Activated CD4-positive, alpha-beta memory T cell treated with anti-CD3 and anti-CD28 coated beads, Interleukin-2, amount 10 ng/mL, durations not matched to agents 7 days and 5 days (primary cell): ENCODE results near the gene ZFR. TPM values are rescaled to one million over a fixed set of nuclear protein-coding genes. Genes with fewer than 3 reads are reported as not detected.

Experiments
- CTCF ChIA-PET: fragments of 350-600 bp; sonication (Branson Sonifier 250); formaldehyde crosslinking; loops from one replicate; lab custom pipeline; 2021; ENCODE audit warnings: antibody characterized with exemption, inconsistent platforms; lab: Charles Lee
- POLR2A ChIA-PET: fragments of 350-600 bp; sonication (Branson Sonifier 250); formaldehyde crosslinking; loops from one replicate; lab custom pipeline; 2021; ENCODE audit warnings: antibody characterized with exemption; lab: Charles Lee
- DNase-seq: peaks from one replicate; pipeline ENCODE4 v3.0.0-alpha.2; 2020
- H3K27ac Mint-ChIP-seq: one replicate; pipeline ENCODE4 v1.8.0; 2021; ENCODE audit warnings: mild to moderate bottlenecking, mixed read lengths
- H3K27me3 Mint-ChIP-seq: one replicate; pipeline ENCODE4 v1.8.0; 2021; ENCODE audit warnings: mixed read lengths
- H3K36me3 Mint-ChIP-seq: one replicate; pipeline ENCODE4 v1.8.0; 2021; ENCODE audit warnings: low read depth, mixed read lengths
- H3K4me1 Mint-ChIP-seq: one replicate; pipeline ENCODE4 v1.8.0; 2021; ENCODE audit warnings: mixed read lengths
- H3K4me3 Mint-ChIP-seq: one replicate; pipeline ENCODE4 v1.8.0; 2021; ENCODE audit warnings: mild to moderate bottlenecking, mixed read lengths
- H3K9me3 Mint-ChIP-seq: one replicate; pipeline ENCODE4 v1.8.0; 2021; ENCODE audit warnings: mixed read lengths
- total RNA-seq, 2 experiments: library from RNA; stranded (reverse); gene quantifications; one replicate each; pipeline ENCODE4 v1.2.3, GENCODE V29; 2021

ZFR gene
- total RNA-seq, 2 experiments from 2014 or later, result 44.8 to 45.1 TPM

GRCh38 chr5:32339198-32339597 lies 105.3 kb downstream of the ZFR start:
- peaks cover 2% of the 10 kb centered on the region for H3K36me3 Mint-ChIP-seq

DNA sequence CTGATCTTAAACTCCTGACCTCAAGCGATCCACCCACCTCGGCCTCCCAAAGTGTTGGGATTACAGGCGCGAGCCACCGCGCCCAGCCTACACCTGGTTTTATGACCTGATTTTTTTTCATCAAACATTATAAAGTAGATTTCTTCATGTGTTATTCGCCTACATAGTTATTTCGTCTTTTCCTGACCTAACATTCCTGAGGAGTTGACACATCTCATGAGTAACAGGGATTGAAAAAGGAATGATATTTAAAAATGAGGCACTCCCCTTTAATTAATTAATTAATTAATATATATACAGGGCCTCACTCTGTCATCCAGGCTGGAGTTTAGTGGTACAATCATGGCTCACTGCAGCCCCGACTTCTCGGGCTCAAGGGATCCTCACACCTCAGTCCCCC lies 111.6 kb downstream of the ZFR start:
- Mint-ChIP-seq H3K4me1 (peaks cover 2% of the 10 kb centered on the region), H3K27me3 (peaks cover 3% of the 10 kb centered on the region), H3K4me3 (no peak overlapping the region), H3K9me3 (peaks cover under 1% of the 10 kb centered on the region), H3K27ac (no peak overlapping the region), H3K36me3 (no peaks in the 10 kb centered on the region)
- CTCF ChIA-PET, result interaction anchor here (1.4 kb wide), 1 partner anchor 12 kb away, joined by 3 read pairs; no protein-coding TSS in a partner anchor
- DNase-seq, result no peak
- POLR2A ChIA-PET, result no interaction called here

More at GRCh38 chr5:32339198-32339597, 105.3 kb downstream of the ZFR start:
- no peak for DNase-seq
- H3K27ac Mint-ChIP-seq, result no peak overlapping the region
- H3K27me3 Mint-ChIP-seq, result peaks cover 3% of the 10 kb centered on the region
- H3K4me3 Mint-ChIP-seq, result no peak overlapping the region
- POLR2A ChIA-PET, result no interaction called here
- H3K9me3 Mint-ChIP-seq, result peaks cover 26% of the 10 kb centered on the region
- CTCF ChIA-PET, result interaction anchor here (0.7 to 0.9 kb wide), 3 partner anchors 10 to 150 kb away, joined by 3 to 5 read pairs (median 3); no protein-coding TSS in a partner anchor
- H3K4me1 Mint-ChIP-seq, result no peaks in the 10 kb centered on the region

DNA sequence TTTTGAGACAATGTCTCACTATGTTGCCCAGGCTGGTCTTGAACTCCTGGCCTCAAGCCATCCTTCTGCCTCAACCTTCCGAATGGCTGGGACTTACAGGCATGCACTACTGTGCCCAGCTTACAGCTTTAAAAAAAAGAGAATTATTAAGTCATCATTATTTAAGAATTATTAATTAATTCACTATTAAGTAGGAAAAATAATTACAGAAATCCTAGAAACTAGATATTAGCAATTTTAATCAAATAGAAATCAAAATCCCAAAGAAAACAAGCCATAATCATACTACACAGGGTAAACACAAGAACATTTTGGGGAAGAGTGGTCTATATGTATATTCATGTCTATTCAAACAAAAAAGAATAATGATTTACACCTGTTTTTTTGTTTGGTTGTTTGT lies 112.2 kb downstream of the ZFR start:
- Mint-ChIP-seq H3K27ac (no peak overlapping the region), H3K4me3 (no peak overlapping the region), H3K27me3 (peaks cover 3% of the 10 kb centered on the region), H3K36me3 (no peaks in the 10 kb centered on the region), H3K4me1 (peaks cover 2% of the 10 kb centered on the region), H3K9me3 (no peaks in the 10 kb centered on the region)
- ChIA-PET POLR2A (no interaction called here), CTCF (interaction anchor here (6.3 kb wide), 1 partner anchor 100 kb away, joined by 173 read pairs; no protein-coding TSS in a partner anchor)
- no peak for DNase-seq

DNA sequence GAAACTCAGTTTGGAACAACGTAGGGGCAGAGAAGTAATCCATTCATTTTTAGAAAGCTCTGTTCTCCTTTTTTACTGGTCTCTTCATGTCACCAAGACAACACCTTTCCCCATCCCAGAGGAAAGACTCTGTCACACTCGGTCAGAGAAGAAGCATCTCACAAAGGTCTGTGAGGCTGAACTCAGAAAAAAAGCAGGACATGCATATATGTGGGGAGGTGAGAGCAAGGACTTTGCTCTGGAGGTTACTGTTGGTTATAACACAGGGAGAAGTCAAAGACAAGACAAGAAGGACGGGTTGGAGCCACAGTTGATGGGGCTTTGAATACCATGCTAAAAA lies 112.6 kb downstream of the ZFR start:
- no peaks in the 10 kb centered on the region for H3K9me3 Mint-ChIP-seq
- H3K36me3 Mint-ChIP-seq, result no peaks in the 10 kb centered on the region
- peaks cover 2% of the 10 kb centered on the region for H3K4me1 Mint-ChIP-seq
- no peak overlapping the region for H3K4me3 Mint-ChIP-seq
- POLR2A ChIA-PET, result interaction anchor here (0.8 kb wide), 1 partner anchor 60 kb away, joined by 3 read pairs; no protein-coding TSS in a partner anchor
- CTCF ChIA-PET, result interaction anchor here (0.6 to 6.3 kb wide), 2 partner anchors 10 to 99 kb away, joined by 3 to 173 read pairs; no protein-coding TSS in a partner anchor
- H3K27me3 Mint-ChIP-seq, result peaks cover 3% of the 10 kb centered on the region
- no peak for DNase-seq
- no peak overlapping the region for H3K27ac Mint-ChIP-seq

GRCh38 chr5:32331217-32331934 lies 113.2 kb downstream of the ZFR start:
- Mint-ChIP-seq H3K27ac (no peak overlapping the region), H3K36me3 (no peaks in the 10 kb centered on the region), H3K4me3 (no peak overlapping the region), H3K27me3 (peaks cover 3% of the 10 kb centered on the region), H3K9me3 (no peaks in the 10 kb centered on the region), H3K4me1 (peaks cover 2% of the 10 kb centered on the region)
- no peak for DNase-seq
- POLR2A ChIA-PET, result interaction anchor here (0.8 to 1.0 kb wide), 2 partner anchors 18 to 59 kb away, joined by 3 read pairs; no protein-coding TSS in a partner anchor
- CTCF ChIA-PET, result interaction anchor here (0.6 to 6.3 kb wide), 7 partner anchors 10 to 258 kb away, joined by 3 to 173 read pairs (median 3); no protein-coding TSS in a partner anchor

DNA sequence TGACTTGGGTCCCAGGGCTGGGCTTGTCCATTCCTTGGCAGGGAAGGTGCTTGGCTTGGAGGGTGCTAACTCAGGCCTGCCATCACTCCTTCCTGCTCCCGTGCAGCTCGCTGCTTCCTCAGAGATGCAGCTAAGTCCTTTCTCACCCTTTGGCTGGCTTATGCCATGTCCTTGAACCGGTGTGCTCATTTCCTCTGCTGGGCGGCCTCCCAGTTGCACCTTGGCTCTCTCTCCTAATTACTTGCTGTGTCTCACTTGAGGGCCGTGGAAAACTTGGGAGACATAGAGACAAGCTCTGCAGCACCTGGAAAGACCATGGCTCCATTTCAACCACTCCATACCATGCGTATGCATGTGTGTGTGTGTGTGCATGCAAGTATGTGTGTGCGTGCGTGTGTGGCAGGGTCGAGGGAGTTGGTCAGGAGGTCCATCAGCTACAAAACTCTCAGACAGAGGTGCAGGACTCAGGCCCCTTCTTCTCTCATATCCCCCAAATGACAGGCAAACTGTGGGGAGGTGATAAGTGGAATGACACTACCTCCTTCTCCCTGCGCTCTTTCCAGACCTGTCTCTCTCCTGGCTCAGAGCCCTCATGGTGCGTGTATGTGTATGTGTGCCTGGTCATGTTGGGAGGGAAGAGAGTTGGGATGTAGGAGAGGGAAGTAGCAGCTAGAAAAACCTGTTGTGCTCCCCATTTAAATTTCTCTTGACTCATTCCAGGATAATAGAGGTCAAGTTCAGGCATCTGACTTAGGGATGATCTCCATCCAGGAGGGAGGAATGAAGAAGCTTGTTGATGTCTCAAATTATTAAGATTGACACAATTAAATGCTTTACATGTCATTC lies 114.2 kb downstream of the ZFR start:
- no peak for DNase-seq
- H3K4me3 Mint-ChIP-seq, result no peak overlapping the region
- CTCF ChIA-PET, result interaction anchor here (0.6 to 6.3 kb wide), 20 partner anchors 11 to 260 kb away, joined by 3 to 173 read pairs (median 4); no protein-coding TSS in a partner anchor
- no peak overlapping the region for H3K27ac Mint-ChIP-seq
- H3K27me3 Mint-ChIP-seq, result no peaks in the 10 kb centered on the region
- H3K4me1 Mint-ChIP-seq, result peaks cover 2% of the 10 kb centered on the region
- H3K36me3 Mint-ChIP-seq, result no peaks in the 10 kb centered on the region
- H3K9me3 Mint-ChIP-seq, result no peaks in the 10 kb centered on the region
- POLR2A ChIA-PET, result interaction anchor here (0.9 to 1.5 kb wide), 3 partner anchors 17 to 155 kb away, joined by 3 to 12 read pairs (median 3); no protein-coding TSS in a partner anchor

GRCh38 chr5:32329395-32329834 lies 115.1 kb downstream of the ZFR start:
- H3K4me3 Mint-ChIP-seq, result no peak overlapping the region
- ChIA-PET CTCF (interaction anchor here (0.6 to 6.3 kb wide), 26 partner anchors 9 to 261 kb away, joined by 3 to 173 read pairs (median 4); no protein-coding TSS in a partner anchor), POLR2A (interaction anchor here (0.9 to 1.5 kb wide), 2 partner anchors 98 to 154 kb away, joined by 3 to 12 read pairs; no protein-coding TSS in a partner anchor)
- no peak overlapping the region for H3K27ac Mint-ChIP-seq
- no peaks in the 10 kb centered on the region for H3K27me3 Mint-ChIP-seq
- H3K36me3 Mint-ChIP-seq, result no peaks in the 10 kb centered on the region
- peaks cover 2% of the 10 kb centered on the region for H3K4me1 Mint-ChIP-seq
- DNase-seq, result peak; percentile 64
- H3K9me3 Mint-ChIP-seq, result no peaks in the 10 kb centered on the region

DNA sequence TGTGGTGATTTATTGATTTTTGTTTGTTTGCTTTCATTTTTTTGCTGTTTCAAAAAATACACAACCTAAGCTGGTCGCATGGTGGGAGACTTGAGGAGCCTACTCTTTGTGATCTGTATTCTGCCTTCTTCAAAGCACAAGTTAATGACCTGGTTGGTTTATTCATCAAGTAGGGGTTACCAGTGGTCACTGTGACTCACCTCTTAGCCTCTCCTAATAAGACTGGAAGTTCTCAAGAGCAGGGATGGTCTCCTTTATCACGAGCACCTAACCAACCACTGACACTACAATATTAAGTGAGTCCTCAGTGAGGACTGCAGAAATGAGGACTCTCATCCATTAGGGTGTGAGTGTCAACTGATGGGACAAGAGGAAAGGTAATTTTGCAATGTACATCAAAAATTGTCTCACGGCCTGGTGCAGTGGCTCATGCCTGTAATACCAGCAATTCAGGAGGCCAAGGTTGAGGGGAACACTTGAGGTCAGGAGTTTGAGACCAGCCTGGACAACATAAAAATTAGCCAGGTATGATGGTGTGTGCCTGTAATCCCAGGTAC lies 118.2 kb downstream of the ZFR start:
- POLR2A ChIA-PET, result no interaction called here

GRCh38 chr5:32325616-32326015 lies 118.9 kb downstream of the ZFR start:
- POLR2A ChIA-PET, result no interaction called here
- Mint-ChIP-seq H3K27ac (no peak overlapping the region), H3K36me3 (peaks cover 5% of the 10 kb centered on the region), H3K27me3 (no peaks in the 10 kb centered on the region), H3K4me3 (no peak overlapping the region), H3K4me1 (peaks cover 2% of the 10 kb centered on the region), H3K9me3 (peaks cover 6% of the 10 kb centered on the region)
- no peak for DNase-seq
- CTCF ChIA-PET, result interaction anchor here (0.7 kb wide), 1 partner anchor 28 kb away, joined by 3 read pairs; no protein-coding TSS in a partner anchor

More for the DNA sequence above, 118.2 kb downstream of the ZFR start:
- CTCF ChIA-PET, result interaction anchor here (6.3 kb wide), 1 partner anchor 94 kb away, joined by 173 read pairs; no protein-coding TSS in a partner anchor
- H3K36me3 Mint-ChIP-seq, result peaks cover 5% of the 10 kb centered on the region
- no peak overlapping the region for H3K27ac Mint-ChIP-seq
- peaks cover 6% of the 10 kb centered on the region for H3K9me3 Mint-ChIP-seq
- no peak overlapping the region for H3K4me3 Mint-ChIP-seq
- H3K4me1 Mint-ChIP-seq, result peaks cover 2% of the 10 kb centered on the region
- H3K27me3 Mint-ChIP-seq, result no peaks in the 10 kb centered on the region
- no peak for DNase-seq

DNA sequence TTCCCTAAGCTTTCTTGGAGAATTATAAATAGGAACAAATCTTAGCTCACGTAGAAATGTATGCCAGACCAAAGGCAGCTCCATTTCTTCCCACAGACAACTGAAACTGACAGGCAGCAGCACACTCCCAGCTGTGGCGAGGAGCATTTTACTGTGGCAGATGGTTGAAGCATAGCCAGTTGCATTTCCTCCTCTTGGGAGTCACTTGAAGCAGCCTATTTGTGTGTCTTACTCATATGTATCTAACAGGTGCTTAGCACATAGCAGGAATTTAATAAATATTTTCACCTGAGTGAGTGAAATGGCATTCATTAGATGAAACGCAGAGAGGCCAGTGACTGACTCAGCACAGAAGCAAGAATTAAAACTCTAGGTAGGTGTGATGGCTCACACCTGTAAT lies 119.5 kb downstream of the ZFR start:
- Mint-ChIP-seq H3K9me3 (peaks cover 6% of the 10 kb centered on the region), H3K4me3 (no peak overlapping the region), H3K4me1 (peaks cover 2% of the 10 kb centered on the region), H3K36me3 (peaks cover 5% of the 10 kb centered on the region), H3K27me3 (no peaks in the 10 kb centered on the region), H3K27ac (no peak overlapping the region)
- no peak for DNase-seq
- CTCF ChIA-PET, result interaction anchor here (0.7 to 0.9 kb wide), 2 partner anchors 28 to 93 kb away, joined by 3 read pairs; no protein-coding TSS in a partner anchor
- POLR2A ChIA-PET, result no interaction called here

GRCh38 chr5:32323741-32324140 lies 120.8 kb downstream of the ZFR start:
- ChIA-PET POLR2A (no interaction called here), CTCF (no interaction called here)
- Mint-ChIP-seq H3K4me1 (no peaks in the 10 kb centered on the region), H3K27ac (no peak overlapping the region), H3K27me3 (no peaks in the 10 kb centered on the region), H3K9me3 (peaks cover 6% of the 10 kb centered on the region), H3K4me3 (no peak overlapping the region), H3K36me3 (peaks cover 5% of the 10 kb centered on the region)
- no peak for DNase-seq

DNA sequence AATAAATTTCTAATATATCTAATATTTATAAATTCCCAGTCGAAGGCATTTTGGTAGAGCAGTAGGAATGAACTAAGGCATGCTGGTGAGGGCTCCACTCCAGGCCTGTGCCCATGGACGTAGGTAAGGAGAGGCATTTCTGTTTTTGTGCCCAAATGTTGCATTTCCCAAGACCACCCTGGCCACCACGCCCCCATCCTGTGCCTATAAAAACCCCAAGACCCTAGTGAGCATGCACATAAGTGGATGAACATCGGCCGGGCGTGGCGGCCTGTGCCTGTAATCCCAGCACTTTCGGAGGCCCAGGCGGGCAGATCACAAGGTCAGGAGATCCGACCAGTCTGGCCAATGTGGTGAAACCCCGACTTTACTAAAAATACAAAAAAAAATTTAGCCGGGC lies 121.7 kb downstream of the ZFR start:
- DNase-seq, result no peak
- H3K4me1 Mint-ChIP-seq, result no peaks in the 10 kb centered on the region
- H3K9me3 Mint-ChIP-seq, result peaks cover 6% of the 10 kb centered on the region
- no peaks in the 10 kb centered on the region for H3K27me3 Mint-ChIP-seq
- no peak overlapping the region for H3K4me3 Mint-ChIP-seq
- peaks cover 5% of the 10 kb centered on the region for H3K36me3 Mint-ChIP-seq
- POLR2A ChIA-PET, result no interaction called here
- H3K27ac Mint-ChIP-seq, result no peak overlapping the region
- CTCF ChIA-PET, result no interaction called here
